GM21381 (cell line): Measurements from ENCODE around the gene DAND5.

Experiments used
- ATAC-seq: cut with Tn5 transposase; IDR thresholded peaks from one replicate; pipeline ENCODE4 v1.9.1; 2021; ENCODE audit warnings: mild to moderate bottlenecking, moderate library complexity; ENCODE audit not compliant: unreplicated experiment

DAND5 gene

GRCh38 chr19:12969292-12969988 is at the start of gene DAND5:
Gene DAND5 (plus strand): TSS chr19:12969576. CDS start chr19:12969661, 85 bp downstream.
- no peak for ATAC-seq

GRCh38 chr19:12921047-12921446 is 48.3 kb upstream of the DAND5 start:
- ATAC-seq = no peak

GRCh38 chr19:12922959-12923358 is 46.4 kb upstream of the DAND5 start:
- no peak for ATAC-seq

GRCh38 chr19:12924621-12925310 is 44.6 kb upstream of the DAND5 start:
- no peak for ATAC-seq

GRCh38 chr19:12930002-12930645 is 39.3 kb upstream of the DAND5 start:
- ATAC-seq = no peak

GRCh38 chr19:12932392-12933286 is 36.7 kb upstream of the DAND5 start:
- ATAC-seq = no peak

GRCh38 chr19:12933287-12934072 is 35.9 kb upstream of the DAND5 start, which contains the start of gene FARSA:
Gene FARSA (minus strand): TSS chr19:12933711. CDS start chr19:12933696, 15 bp downstream.
- peak; percentile 40 for ATAC-seq

GRCh38 chr19:12935071-12935470 is 34.3 kb upstream of the DAND5 start:
- ATAC-seq = no peak

- no peak for ATAC-seq
Observed at GRCh38 chr19:12936582-12936981, 32.8 kb upstream of the DAND5 start.

GRCh38 chr19:12937093-12937926 is 32.1 kb upstream of the DAND5 start:
- ATAC-seq = no peak

- peak; percentile 85 for ATAC-seq
Observed at GRCh38 chr19:12937927-12938778, 31.2 kb upstream of the DAND5 start, which contains the start of gene CALR. Gene CALR (plus strand): TSS chr19:12938609. CDS start chr19:12938680, 71 bp downstream.

GRCh38 chr19:12938779-12939601 is 30.4 kb upstream of the DAND5 start:
- peak; percentile 5 for ATAC-seq

- no peak for ATAC-seq
Observed at GRCh38 chr19:12939975-12940423, 29.4 kb upstream of the DAND5 start.

- ATAC-seq = no peak
Observed at GRCh38 chr19:12940897-12941296, 28.5 kb upstream of the DAND5 start.

GRCh38 chr19:12943437-12944044 is 25.8 kb upstream of the DAND5 start:
- no peak for ATAC-seq

GRCh38 chr19:12944104-12944674 is 25.2 kb upstream of the DAND5 start:
- no peak for ATAC-seq
